Effector memory CD4-positive, alpha-beta T cell (primary cell): ENCODE measurements around the gene MEI1.
"Not testable (repeated sequence)": the region's sequence is repeated elsewhere in the genome, so short reads cannot be mapped to it uniquely, and the experiment has no call there.

Source experiments
- DNase-seq, 3 donors: peaks; one replicate each; pipeline ENCODE4 v3.0.0-alpha.2; 2020
- H3K27ac ChIP-seq: 2 replicates; pipeline ENCODE4 v1.7.0; 2013; ENCODE audit warnings: mild to moderate bottlenecking, low read length, moderate library complexity; ENCODE audit not compliant: insufficient read depth, poor library complexity, severe bottlenecking
- H3K27me3 ChIP-seq: replicated peaks from 2 replicates; pipeline ENCODE4 v1.7.0; 2013; ENCODE audit warnings: mild to moderate bottlenecking, low read length; ENCODE audit not compliant: insufficient read depth, control insufficient read depth, poor library complexity, severe bottlenecking
- H3K36me3 ChIP-seq: 2 replicates; pipeline ENCODE4 v1.7.0; 2013; ENCODE audit warnings: mild to moderate bottlenecking, low read length, moderate library complexity; ENCODE audit not compliant: control insufficient read depth, insufficient read depth
- H3K4me1 ChIP-seq: 2 replicates; pipeline ENCODE4 v1.7.0; 2013; ENCODE audit warnings: low read length, mild to moderate bottlenecking; ENCODE audit not compliant: control insufficient read depth, insufficient read depth, poor library complexity, severe bottlenecking
- H3K4me3 ChIP-seq: 2 replicates; pipeline ENCODE4 v1.7.0; 2013; ENCODE audit warnings: low read length, low read depth, mild to moderate bottlenecking; ENCODE audit not compliant: insufficient read depth, poor library complexity, severe bottlenecking
- H3K9me3 ChIP-seq: 2 replicates; pipeline ENCODE4 v1.7.0; 2013; ENCODE audit warnings: mild to moderate bottlenecking, low read length, moderate library complexity; ENCODE audit not compliant: control insufficient read depth

MEI1 gene

GRCh38 chr22:41661713-41662112, 37.6 kb upstream of the MEI1 start:
- no peaks in the 10 kb centered on the region for H3K9me3 ChIP-seq
- H3K27ac ChIP-seq = no peak overlapping the region
- no peak for DNase-seq
- no peak overlapping the region for H3K4me3 ChIP-seq
- H3K27me3 ChIP-seq = no peaks in the 10 kb centered on the region
- H3K4me1 ChIP-seq = no peaks in the 10 kb centered on the region
- H3K36me3 ChIP-seq = peaks cover 71% of the 10 kb centered on the region

GRCh38 chr22:41663594-41663993, 35.7 kb upstream of the MEI1 start:
- H3K4me3 ChIP-seq, H3K4me1 ChIP-seq, H3K27me3 ChIP-seq, H3K27ac ChIP-seq, H3K9me3 ChIP-seq, DNase-seq: not testable (repeated sequence)
- peaks cover 54% of the 10 kb centered on the region for H3K36me3 ChIP-seq

GRCh38 chr22:41664490-41664889, 34.8 kb upstream of the MEI1 start:
- H3K36me3 ChIP-seq = peaks cover 46% of the 10 kb centered on the region
- no peaks in the 10 kb centered on the region for H3K9me3 ChIP-seq
- no peak overlapping the region for H3K4me3 ChIP-seq
- H3K27ac ChIP-seq = no peak overlapping the region
- no peak for DNase-seq
- H3K4me1 ChIP-seq = peaks cover 6% of the 10 kb centered on the region
- no peaks in the 10 kb centered on the region for H3K27me3 ChIP-seq

GRCh38 chr22:41664951-41665350, 34.4 kb upstream of the MEI1 start:
- H3K36me3 ChIP-seq = peaks cover 41% of the 10 kb centered on the region
- H3K4me3 ChIP-seq = no peak overlapping the region
- DNase-seq = no peak
- no peaks in the 10 kb centered on the region for H3K9me3 ChIP-seq
- no peak overlapping the region for H3K27ac ChIP-seq
- H3K4me1 ChIP-seq = peaks cover 6% of the 10 kb centered on the region
- H3K27me3 ChIP-seq = no peaks in the 10 kb centered on the region

GRCh38 chr22:41668971-41669911, 30.1 kb upstream of the MEI1 start:
- H3K4me3 ChIP-seq = no peak overlapping the region
- no peak overlapping the region for H3K27ac ChIP-seq
- H3K27me3 ChIP-seq = no peaks in the 10 kb centered on the region
- DNase-seq = no peak
- H3K36me3 ChIP-seq = peaks cover 23% of the 10 kb centered on the region
- H3K9me3 ChIP-seq = no peaks in the 10 kb centered on the region
- H3K4me1 ChIP-seq = peaks cover 6% of the 10 kb centered on the region

- not testable (repeated sequence) for DNase-seq, H3K27ac ChIP-seq, H3K4me1 ChIP-seq, H3K4me3 ChIP-seq, H3K9me3 ChIP-seq, H3K27me3 ChIP-seq
- H3K36me3 ChIP-seq = peaks cover 34% of the 10 kb centered on the region
Measured at GRCh38 chr22:41672096-41672495, 27.2 kb upstream of the MEI1 start.

- H3K36me3 ChIP-seq = peaks cover 40% of the 10 kb centered on the region
- no peak for DNase-seq
- H3K9me3 ChIP-seq = no peaks in the 10 kb centered on the region
- no peaks in the 10 kb centered on the region for H3K27me3 ChIP-seq
- H3K4me3 ChIP-seq = no peak overlapping the region
- H3K4me1 ChIP-seq = no peaks in the 10 kb centered on the region
- no peak overlapping the region for H3K27ac ChIP-seq
Measured at GRCh38 chr22:41672780-41673509, 26.4 kb upstream of the MEI1 start.

GRCh38 chr22:41674846-41675340, 24.4 kb upstream of the MEI1 start:
- peaks cover 57% of the 10 kb centered on the region for H3K36me3 ChIP-seq

GRCh38 chr22:41676134-41676533, 23.2 kb upstream of the MEI1 start:
- Histone ChIP-seq H3K36me3 (peaks cover 62% of the 10 kb centered on the region), H3K4me1 (no peaks in the 10 kb centered on the region), H3K27me3 (no peaks in the 10 kb centered on the region), H3K4me3 (no peak overlapping the region), H3K9me3 (no peaks in the 10 kb centered on the region), H3K27ac (no peak overlapping the region)
- DNase-seq = no peak

More at GRCh38 chr22:41674846-41675340, 24.4 kb upstream of the MEI1 start:
- Histone ChIP-seq H3K27me3 (no peaks in the 10 kb centered on the region), H3K9me3 (no peaks in the 10 kb centered on the region), H3K27ac (no peak overlapping the region), H3K4me3 (no peak overlapping the region), H3K4me1 (no peaks in the 10 kb centered on the region)
- DNase-seq = no peak

- Histone ChIP-seq H3K27me3 (no peaks in the 10 kb centered on the region), H3K9me3 (no peaks in the 10 kb centered on the region), H3K36me3 (peaks cover 30% of the 10 kb centered on the region), H3K4me1 (peaks cover 4% of the 10 kb centered on the region), H3K27ac (peak overlapping the region; percentile 84), H3K4me3 (peak overlapping the region; percentile 77)
- DNase-seq = no peak
Measured at GRCh38 chr22:41681616-41682015, 17.7 kb upstream of the MEI1 start.
